GM18526 (cell line): Measurements from ENCODE around the gene CDV3.

Experiments
- POLR2A ChIP-seq: IDR thresholded peaks from 3 replicates; pipeline ENCODE4 v1.6.1; 2011; ENCODE audit not compliant: insufficient read length; ENCODE audit errors: extremely low read depth

CDV3 gene, protein sequence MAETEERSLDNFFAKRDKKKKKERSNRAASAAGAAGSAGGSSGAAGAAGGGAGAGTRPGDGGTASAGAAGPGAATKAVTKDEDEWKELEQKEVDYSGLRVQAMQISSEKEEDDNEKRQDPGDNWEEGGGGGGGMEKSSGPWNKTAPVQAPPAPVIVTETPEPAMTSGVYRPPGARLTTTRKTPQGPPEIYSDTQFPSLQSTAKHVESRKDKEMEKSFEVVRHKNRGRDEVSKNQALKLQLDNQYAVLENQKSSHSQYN

DNA sequence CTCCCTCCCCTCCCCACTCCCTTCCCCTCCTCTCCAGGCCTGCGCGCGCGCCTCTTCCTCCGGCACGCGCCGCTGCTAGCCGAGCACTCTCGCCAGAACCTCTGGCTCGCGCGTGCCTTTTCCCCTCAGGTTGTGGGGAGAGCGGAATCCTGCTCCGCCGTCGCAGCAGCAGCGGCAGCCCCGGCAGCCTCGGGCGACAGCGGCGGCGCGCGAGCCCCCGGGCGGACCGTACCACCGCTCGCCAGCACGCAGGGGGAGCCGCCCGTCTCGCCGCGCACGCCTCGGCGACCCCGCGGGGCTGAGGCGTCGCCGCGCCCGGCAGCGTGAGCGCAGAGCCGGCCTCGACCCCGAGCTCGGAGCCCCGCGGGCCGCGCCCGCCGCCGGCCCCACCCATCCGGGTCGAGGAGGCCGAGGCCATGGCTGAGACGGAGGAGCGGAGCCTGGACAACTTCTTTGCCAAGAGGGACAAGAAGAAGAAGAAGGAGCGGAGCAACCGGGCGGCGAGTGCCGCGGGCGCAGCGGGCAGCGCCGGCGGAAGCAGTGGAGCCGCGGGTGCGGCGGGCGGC is at the start of gene CDV3:
CDV3 (plus strand) TSS at position 58 of the 566 bp plus-strand sequence; CDS start at position 417, 359 bp downstream.
- TF ChIP-seq POLR2A, result peak; percentile 91

DNA sequence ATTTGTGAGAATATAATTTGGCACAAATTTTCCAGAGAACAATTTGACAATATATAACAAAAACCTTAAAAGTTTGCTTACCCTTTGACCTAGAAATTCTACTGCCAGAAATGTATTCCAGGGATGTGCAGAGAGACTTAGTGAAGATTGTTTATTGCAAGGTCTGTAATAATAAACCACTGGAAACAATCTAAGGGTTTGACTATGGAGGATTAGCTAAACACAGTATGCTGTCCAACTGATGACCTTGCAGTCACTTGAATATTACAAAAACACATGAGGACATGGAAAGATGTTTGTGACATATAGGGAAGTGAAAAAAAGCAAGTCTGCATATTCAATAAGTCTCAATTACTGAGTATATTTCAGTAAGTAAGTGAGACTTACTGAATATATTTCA is 48.1 kb upstream of the CDV3 start:
- no peak for TF ChIP-seq POLR2A

DNA sequence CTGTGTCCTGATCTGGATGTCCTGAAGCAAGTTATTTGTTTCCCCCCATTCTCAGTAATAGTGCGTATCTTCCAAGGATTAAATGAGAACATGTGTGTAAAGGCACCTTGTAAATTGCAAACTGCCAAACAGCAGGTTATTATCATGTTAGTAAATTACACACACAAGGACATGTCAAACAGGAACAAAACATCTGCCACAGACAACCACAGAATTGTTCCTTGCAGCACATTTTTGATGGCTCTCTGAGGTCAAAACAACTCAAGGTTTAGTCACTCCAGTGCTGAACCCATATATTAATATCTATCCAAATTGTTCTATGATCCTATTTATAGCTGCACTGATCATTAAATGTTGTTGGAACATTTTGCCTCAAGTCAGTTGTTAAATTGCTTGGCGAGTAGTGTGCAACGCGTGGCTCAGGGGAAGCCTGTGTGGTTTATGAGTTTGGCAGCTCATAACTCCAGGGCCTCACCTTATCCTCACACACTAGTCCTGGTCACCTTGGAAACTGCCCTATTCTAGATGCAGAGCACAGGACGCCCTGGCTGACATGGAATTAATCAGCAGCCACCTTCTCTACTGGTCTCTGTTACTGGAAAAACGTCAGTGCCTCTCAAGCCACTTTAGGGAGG is 46.3 kb upstream of the CDV3 start:
- no peak for TF ChIP-seq POLR2A

DNA sequence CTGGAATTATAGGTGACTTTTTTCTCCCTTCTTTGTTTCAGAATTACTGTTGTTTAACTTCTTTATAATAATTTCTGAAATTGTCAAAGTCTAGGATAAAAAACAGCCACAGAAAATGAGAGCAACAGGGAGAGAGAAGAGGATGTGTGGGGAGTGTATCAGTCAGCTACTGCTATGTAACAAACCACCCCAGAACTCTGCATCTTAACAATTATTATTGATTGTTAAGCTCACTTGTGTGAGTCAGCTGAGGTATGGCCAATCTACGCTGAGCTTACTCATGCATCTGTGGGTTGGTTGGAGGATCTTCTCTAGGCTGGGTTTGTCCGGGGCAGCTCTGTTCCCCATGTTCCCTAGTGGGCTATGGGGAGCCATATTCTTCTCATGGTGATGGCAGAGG is 43.7 kb upstream of the CDV3 start:
- TF ChIP-seq POLR2A, result no peak

DNA sequence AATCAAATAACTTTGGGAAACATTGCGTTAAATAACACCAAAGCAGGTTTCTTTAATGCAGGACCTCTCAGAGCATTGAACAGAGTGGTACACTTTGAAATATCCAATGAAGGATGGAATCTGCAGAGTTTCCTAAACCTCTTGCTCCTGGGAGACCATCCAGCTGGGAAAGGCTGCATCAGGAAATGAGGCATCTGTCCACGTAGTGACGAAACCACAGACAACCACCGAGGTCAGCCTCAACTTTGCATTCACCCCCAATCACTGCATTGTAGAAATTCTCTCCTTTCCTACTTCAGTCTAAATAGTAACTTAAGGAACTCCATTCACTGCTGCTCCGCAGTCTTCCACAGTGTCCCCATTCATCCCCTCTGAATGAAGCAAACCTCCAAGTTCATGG is 41.5 kb upstream of the CDV3 start:
- no peak for TF ChIP-seq POLR2A

DNA sequence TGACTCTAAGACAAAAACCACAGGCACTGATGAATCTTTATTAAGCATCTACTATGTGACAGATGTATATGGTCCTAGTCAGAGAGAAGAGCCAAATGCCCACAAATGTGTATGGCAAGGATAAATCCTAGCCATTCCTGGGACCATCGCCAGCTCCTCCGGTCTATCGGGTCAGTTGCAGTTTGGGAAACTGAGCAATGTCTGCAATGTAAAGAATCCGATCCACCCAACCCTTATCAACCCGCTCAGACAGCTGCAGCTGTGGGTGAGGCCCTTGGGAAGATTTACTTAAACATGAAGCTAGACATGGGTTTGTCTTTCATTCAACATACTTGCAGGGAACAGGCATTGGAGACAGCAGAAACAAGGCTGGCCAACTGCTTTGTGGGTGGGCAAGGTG is 40.5 kb upstream of the CDV3 start:
- TF ChIP-seq POLR2A, result no peak

DNA sequence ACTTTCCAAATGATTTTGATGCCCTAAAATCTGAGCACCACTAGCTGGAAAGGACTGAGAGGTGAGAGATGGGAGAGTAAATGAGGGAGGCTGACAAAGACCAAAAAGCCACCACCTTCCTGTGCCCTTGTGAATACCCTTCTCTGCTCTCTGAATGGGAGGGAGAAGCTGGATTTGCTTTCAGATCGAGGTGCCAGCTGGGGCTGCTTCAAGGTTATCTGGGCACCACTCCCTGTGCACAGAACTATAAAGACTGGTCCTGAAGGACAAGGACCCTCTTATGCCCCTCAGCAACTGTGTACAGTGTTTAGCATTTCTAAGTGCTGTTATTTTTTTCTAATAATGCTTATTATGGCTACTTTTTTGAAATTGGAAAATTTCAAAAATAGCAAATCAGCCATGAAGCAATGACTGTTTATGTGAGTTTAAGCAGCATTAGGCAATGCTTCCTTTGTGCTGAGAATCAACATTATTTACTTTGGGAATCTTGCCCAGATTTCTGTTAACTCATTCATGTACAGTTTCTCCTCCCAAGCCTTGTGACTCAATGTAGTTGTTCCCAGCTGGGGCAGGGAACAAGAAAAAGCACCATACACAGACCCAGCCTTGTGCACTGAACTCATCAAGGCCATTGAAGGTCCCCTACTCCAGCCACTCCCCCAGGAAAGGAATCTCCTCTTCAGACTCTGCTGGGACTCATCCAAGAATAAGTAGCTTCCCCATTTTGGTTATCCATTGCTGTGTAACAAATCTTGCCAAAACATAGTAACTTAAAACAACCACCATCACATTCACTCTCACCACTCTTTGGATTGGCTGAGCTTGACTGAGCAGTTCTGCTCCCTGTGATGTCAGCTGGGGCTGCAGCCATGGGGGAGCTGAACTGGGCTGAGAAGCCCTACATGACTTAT is 37.3 kb upstream of the CDV3 start:
- no peak for TF ChIP-seq POLR2A

DNA sequence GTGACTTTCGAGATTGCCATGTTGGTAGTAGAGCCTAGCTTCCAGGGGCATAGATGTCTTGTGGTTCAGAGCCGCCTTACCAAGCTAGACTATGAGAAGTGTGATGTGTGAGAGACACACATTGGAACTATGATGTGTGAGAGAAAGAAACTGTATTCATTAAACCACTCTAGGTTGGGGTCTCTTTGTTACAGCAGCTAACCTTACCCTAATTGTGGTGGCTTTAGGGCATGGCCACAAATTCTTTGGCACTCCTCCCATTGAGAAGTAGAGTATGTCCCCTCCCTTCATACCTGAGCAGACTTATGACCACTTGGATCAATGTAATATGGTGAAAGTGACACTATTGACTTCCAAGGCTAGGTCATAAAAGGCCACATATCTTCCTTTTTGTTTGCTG is 35.3 kb upstream of the CDV3 start:
- TF ChIP-seq POLR2A, result no peak

DNA sequence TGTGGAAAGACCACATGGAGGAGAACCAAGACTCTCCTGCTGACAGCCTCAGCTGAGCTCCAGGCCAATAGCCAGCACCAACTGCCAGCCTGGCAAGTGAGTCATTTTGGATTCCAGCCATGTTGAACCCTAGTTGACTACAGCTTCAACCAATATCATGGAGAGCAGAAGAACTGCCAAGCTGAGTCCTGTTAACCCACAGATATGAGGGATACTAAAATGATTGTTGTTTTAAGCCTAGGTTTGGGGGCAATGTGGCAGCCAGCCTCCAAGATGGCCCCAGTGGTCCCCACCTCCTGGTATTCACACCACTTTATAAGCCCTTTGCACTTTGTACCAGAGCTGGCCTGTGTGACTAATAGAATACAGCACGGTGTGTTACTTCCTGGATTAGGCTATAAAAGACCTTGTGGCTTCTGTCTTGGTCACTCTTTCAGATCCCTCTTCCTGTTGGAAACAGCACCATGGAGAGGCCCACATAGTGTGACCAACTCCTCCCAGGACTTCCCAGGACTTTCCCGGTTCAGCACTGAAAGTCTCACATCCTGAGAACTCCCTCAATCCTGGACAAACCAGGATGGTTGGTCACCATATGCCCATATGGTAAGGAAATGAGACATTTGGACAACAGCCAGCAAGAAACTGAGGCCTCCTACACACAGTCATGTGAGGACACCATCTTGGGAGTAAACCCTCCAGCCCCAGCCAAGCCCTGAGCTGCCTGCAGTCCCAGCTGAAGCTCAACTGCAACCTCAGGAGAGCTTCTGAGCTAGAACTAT is 32.4 kb upstream of the CDV3 start:
- TF ChIP-seq POLR2A, result no peak

DNA sequence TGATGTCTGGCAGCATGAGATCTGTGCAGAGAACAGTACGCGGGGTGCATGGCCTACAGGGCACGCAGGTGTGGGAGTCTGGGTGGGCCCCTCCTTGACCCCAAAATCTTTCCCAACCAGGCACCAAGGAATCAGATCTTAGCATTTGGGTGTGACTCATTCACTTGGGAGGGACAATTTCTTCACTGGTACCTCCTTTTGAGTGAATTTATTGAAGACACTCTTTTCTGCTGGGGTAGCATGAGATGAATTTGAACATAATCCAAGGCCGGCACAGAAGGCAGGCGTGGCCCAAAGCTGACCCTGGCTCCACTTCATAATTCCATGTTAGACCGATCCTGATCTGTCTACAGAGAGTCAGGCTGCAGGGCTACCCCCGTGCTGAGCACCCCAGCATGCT is 30.6 kb upstream of the CDV3 start:
- no peak for TF ChIP-seq POLR2A

DNA sequence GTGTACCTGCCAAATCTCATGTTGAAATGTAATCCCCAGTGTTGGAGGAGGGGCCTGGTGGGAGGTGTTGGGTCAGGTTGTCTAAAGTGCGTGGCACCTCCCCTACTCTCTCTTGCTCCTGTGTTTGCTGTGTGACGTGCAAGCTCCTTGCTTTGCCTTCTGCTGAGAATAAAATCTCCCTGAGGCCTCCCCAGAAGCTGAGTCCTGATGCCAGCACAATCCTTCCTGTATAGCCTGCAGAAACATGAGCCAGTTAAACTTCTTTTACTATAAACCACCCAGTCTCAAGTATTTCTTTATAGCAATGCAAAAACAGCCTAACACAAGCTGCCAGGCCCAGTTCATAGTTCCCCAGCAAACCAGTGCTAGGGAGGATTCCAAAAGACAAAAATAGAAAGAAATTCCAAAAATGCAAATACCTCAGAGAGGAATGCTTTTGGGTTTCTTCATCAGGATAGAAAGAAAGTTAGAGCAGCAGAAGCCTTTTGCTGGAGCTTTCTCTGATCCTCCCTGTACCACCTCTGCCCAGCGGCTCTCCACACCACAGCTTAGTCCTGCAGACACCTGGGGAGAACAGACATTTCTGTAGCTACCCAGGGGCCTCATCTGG is 25.9 kb upstream of the CDV3 start:
- no peak for TF ChIP-seq POLR2A

DNA sequence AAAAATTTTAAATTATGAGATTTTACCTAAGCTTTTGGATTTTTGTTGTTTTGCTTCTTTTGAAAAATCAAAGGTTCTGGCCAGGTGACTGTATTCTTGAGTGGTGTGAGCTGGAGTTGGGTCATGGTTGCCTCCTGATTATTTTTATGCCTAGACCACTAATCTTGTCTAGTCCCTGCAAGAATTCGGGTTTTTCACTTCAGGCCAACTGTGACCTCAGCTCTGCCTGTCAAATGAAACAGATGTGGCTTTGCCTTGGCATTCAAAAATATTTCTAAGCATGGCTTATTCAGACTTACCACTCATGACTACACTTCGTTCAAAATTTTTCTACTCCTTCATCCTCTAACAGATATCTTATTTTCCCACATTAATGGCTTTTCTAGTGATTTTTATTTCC is 25.4 kb upstream of the CDV3 start:
- no peak for TF ChIP-seq POLR2A

DNA sequence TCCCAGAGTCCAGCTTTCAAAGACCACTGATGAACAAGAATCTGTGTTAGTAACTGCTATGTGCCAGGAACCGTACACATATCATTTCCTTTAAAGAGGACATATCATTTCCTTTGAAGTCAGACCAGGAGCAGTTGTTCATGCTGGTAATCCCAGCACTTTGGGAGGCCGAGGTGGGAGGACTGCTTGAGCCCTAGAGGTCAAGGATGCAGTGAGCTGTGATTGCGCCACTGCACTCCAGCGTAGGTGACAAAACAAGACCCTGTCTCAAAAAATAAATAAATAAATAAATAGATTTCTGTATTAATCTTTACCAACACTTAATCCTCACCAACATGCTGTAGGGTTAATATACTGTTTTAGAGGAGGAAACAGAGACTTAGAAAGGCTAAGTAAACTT is 23.9 kb upstream of the CDV3 start:
- TF ChIP-seq POLR2A, result no peak

DNA sequence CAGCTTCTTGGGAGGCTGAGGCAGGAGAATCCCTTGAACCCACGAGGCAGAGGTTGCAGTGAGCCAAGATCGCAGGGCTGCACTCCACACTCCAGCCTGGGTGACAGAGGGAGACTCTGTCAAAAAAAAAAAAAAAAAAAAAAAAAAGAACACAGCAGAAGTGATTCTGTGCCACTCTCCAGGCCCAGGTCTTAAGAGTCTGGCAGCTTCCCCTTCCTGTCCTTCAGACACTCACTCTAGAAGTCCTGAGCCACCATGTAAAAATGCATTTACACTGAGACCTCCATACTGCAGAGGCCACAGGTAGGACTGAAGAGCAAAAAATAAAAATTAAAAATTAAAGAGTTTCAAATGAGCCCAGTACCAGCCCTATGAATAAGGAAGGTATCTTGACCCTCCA is 11.8 kb upstream of the CDV3 start:
- TF ChIP-seq POLR2A, result no peak

DNA sequence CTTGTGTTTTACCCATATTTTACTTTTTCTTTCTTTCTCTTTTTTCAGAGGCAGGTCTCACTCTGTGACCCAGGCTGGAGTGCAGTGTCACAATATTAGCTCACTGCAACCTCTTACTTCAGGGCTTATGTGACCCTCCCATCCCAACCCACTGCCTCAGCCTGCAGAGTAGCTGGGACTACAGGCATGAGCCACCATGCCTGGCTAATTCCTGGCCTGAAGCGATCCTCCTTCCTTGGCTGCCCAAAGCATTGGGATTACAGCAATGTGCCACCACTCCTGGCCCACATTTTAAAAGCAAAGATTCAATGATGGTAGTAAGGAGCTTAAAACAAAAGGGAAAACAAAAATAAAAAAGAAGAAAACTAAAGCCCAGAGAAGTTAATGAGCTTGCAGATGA is 11.1 kb upstream of the CDV3 start:
- TF ChIP-seq POLR2A, result no peak

DNA sequence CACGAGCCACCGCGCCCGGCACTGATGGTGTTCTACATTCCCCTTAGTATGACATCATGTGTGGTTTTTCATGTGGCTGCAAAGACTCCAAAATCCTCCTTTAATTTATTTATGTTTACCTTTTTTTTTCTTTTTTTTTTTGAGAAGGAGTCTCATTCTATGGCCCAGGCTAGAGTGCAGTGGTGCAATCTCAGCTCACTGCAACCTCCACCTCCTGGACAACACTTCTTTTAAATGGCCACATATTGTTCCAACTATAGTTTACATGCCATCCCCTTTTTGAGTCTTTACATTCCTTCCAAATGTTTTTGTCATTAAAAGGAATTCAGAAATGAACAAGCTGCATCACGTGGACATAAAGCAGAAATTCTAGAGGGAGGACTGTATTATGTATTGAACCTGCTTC is 10.3 kb upstream of the CDV3 start:
- no peak for TF ChIP-seq POLR2A
